ENCODE results near the gene ITGB4. TPM values are rescaled to one million over a fixed set of nuclear protein-coding genes. Genes with fewer than 3 reads are reported as not detected.

Gene ITGB4
- total and polyA plus RNA-seq, 2 experiments from 2014 or later: 6.1 to 9.7 TPM

DNA sequence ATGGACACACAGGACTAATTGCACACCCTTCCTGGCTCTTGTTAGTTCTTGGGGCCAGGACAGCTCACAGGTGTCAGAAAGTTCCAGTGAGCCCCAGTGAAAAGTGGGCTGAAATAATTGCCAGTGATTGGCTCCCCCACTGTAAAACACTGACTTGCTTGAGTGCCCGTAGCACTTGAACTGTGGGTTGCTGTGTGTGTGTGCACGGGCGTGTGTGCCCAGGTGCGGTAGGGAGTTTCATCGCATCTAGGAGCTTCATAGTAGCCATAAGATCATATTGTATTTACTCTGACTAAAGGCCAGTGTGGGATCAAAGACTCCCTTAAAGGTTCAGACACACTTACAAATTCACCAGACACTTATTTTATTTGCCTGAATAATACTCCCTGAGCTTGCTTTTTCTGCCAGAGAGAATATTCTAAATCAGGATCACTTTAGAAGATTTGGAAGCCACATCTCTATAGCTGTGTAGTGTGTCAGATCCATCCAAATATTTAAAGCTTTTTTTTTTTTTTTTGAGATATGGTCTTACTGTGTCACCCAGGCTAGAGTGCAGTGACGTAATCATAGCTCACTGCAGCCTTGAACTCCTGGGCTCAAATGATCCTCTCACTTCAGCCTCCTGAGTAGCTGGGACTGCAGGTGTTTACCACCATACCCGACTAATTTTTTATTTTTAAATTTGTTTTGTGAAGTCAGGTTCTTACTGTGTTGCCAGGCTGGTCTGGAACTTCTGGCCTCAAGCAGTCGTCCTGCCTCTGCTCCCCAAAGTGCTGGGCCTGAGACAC lies 74.8 kb downstream of the ITGB4 start (continued):
- no peak for TF ChIP-seq CREB1 (CRISPR knock-in tag; IDR thresholded peaks at IDR 0.05; ENCODE audit: low read depth)
- TF ChIP-seq STAT1 (IDR thresholded peaks at IDR 0.05; ENCODE audit: unreplicated experiment): no peak

DNA sequence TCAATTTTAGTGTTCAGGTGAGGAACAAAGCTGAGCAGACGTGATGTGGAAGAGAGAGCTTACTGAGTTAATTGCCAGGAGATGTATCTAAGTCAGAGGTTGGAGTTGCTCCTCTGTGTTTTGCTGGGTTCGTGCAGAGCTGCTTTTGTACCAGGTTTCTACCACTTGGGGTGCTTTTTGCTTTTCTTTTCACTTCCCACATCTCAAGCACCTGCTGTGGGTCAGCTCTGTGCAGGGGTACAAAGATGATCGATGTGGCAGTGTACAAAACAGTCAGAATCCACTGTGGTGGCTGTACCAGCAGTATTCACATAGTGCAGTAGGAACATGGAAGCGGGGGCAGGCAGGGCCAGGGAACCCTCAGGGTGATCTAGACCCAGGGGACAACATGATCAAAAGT lies 78.1 kb downstream of the ITGB4 start:
- Histone ChIP-seq H2AFZ (no peak overlapping the region), H3K9me2 (ENCODE audit: insufficient read depth) (no peaks in the 10 kb centered on the region), H3K27ac (ENCODE audit: low read depth) (no peak overlapping the region), H3K36me3 (ENCODE audit: insufficient read depth) (peaks cover 14% of the 10 kb centered on the region; the same call in 1 of the 2 replicates), H3K27me3 (ENCODE audit: insufficient read depth) (no peaks in the 10 kb centered on the region), H3K4me3 (no peak overlapping the region), H3F3A (replicated peaks; ENCODE audit: low read depth) (0 out of 2 replicates have a peak, but pooled peaks cover 3% of the 10 kb centered on the region), H3K4me2 (no peak overlapping the region), H4K20me1 (replicated peaks; ENCODE audit: insufficient read depth) (peaks cover 6% of the 10 kb centered on the region), H3K79me2 (replicated peaks; ENCODE audit: insufficient read depth) (peaks cover 54% of the 10 kb centered on the region), H3K4me1 (ENCODE audit: insufficient read depth) (no peaks in the 10 kb centered on the region)
- no peak overlapping the region for H3K4me3 Mint-ChIP-seq
- no peaks in the 10 kb centered on the region for H3K4me1 Mint-ChIP-seq
- ATAC-seq (no peak), DNase-seq (ENCODE audit: low spot score) (no peak)
- no peaks in the 10 kb centered on the region for H3K27me3 Mint-ChIP-seq (ENCODE audit: insufficient read depth, low read depth, poor library complexity)
- no peaks in the 10 kb centered on the region for H3K9me3 Mint-ChIP-seq
- H3K27ac Mint-ChIP-seq: no peak overlapping the region
- TF ChIP-seq NANOG (IDR thresholded peaks at IDR 0.05; ENCODE audit: borderline replicate concordance): no peak
- TF ChIP-seq POLR2AphosphoS5 (IDR thresholded peaks at IDR 0.05; ENCODE audit: low read depth): no peak
- peaks cover 41% of the 10 kb centered on the region for H3K36me3 Mint-ChIP-seq (ENCODE audit: low read depth)

- Mint-ChIP-seq H3K27me3 (ENCODE audit: insufficient read depth, low read depth, poor library complexity) (peaks cover 15% of the 10 kb centered on the region), H3K4me3 (no peak overlapping the region), H3K9me3 (no peaks in the 10 kb centered on the region; the same call in 2 of the 3 replicates), H3K27ac (no peak overlapping the region), H3K4me1 (no peaks in the 10 kb centered on the region), H3K36me3 (ENCODE audit: low read depth) (peaks cover 11% of the 10 kb centered on the region)
- Histone ChIP-seq H3K4me2 (no peak overlapping the region), H3K27me3 (ENCODE audit: insufficient read depth) (no peaks in the 10 kb centered on the region), H3K79me2 (replicated peaks; ENCODE audit: insufficient read depth) (peaks cover 32% of the 10 kb centered on the region), H3K4me1 (ENCODE audit: insufficient read depth) (no peaks in the 10 kb centered on the region), H3K36me3 (ENCODE audit: insufficient read depth) (no peaks in the 10 kb centered on the region; the same call in 1 of the 2 replicates), H2AFZ (no peak overlapping the region), H3K9me2 (ENCODE audit: insufficient read depth) (no peaks in the 10 kb centered on the region), H3K4me3 (no peak overlapping the region), H3F3A (replicated peaks; ENCODE audit: low read depth) (peaks cover 3% of the 10 kb centered on the region; the same call in 1 of the 2 replicates), H4K20me1 (replicated peaks; ENCODE audit: insufficient read depth) (peaks cover 9% of the 10 kb centered on the region; the same call in 1 of the 2 replicates), H3K27ac (ENCODE audit: low read depth) (0 out of 2 replicates have a peak overlapping the region, but pooled peaks have one; percentile 39)
- no peak for ATAC-seq
- DNase-seq (ENCODE audit: low spot score): no peak
- TF ChIP-seq POLR2AphosphoS5 (IDR thresholded peaks at IDR 0.05; ENCODE audit: low read depth) (no peak), NANOG (IDR thresholded peaks at IDR 0.05; ENCODE audit: borderline replicate concordance) (no peak), CREB1 (CRISPR knock-in tag; IDR thresholded peaks at IDR 0.05; ENCODE audit: low read depth) (no peak), ZNF331 (CRISPR knock-in tag; IDR thresholded peaks at IDR 0.05; ENCODE audit: low read depth) (no peak), CTCF (conservative IDR thresholded peaks at IDR 0.05; ENCODE audit: low read depth in 2 of 2) (no peak), EZH2 (IDR thresholded peaks at IDR 0.05; ENCODE audit: low read depth, unreplicated experiment) (no peak), REST (IDR thresholded peaks at IDR 0.05; ENCODE audit: unreplicated experiment) (no peak), JUNB (IDR thresholded peaks at IDR 0.05; ENCODE audit: unreplicated experiment) (no peak), EZH2phosphoT487 (IDR thresholded peaks at IDR 0.05; ENCODE audit: unreplicated experiment) (no peak), STAT1 (IDR thresholded peaks at IDR 0.05; ENCODE audit: unreplicated experiment) (no peak), ZNF114 (CRISPR knock-in tag; IDR thresholded peaks at IDR 0.05) (no peak)
- TF ChIP-seq, protein P1, sequence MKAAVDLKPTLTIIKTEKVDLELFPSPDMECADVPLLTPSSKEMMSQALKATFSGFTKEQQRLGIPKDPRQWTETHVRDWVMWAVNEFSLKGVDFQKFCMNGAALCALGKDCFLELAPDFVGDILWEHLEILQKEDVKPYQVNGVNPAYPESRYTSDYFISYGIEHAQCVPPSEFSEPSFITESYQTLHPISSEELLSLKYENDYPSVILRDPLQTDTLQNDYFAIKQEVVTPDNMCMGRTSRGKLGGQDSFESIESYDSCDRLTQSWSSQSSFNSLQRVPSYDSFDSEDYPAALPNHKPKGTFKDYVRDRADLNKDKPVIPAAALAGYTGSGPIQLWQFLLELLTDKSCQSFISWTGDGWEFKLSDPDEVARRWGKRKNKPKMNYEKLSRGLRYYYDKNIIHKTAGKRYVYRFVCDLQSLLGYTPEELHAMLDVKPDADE (IDR thresholded peaks at IDR 0.05): no peak
Measured at GRCh38 chr17:75803883-75804282, 82.6 kb downstream of the ITGB4 start.

All from GM23338 (cell line).